HEK293T (cell line): ENCODE data around the gene SSTR4.

ENCODE experiments used
- CTCF ChIA-PET: fragments of 350-600 bp; formaldehyde crosslinking; extraction: SDS; loops from one replicate; lab custom pipeline; 2021; ENCODE audit warnings: antibody characterized with exemption, inconsistent platforms; lab: Yijun Ruan, JAX
- POLR2A ChIA-PET: fragments of 350-600 bp; formaldehyde crosslinking; extraction: SDS; loops from one replicate; lab custom pipeline; 2020; ENCODE audit warnings: antibody characterized with exemption, inconsistent platforms; lab: Yijun Ruan, JAX
- DNase-seq: peaks from one replicate; pipeline ENCODE4 v3.0.0; 2012; ENCODE audit warnings: mixed read lengths; ENCODE audit errors: extremely low spot score
- ARNT ChIP-seq: fragments of 450-650 bp; IDR thresholded peaks from 2 replicates; pipeline ENCODE4 v1.6.1; 2017; ENCODE audit warnings: mild to moderate bottlenecking
- BHLHE40 ChIP-seq: fragments of 450-650 bp; IDR thresholded peaks from 2 replicates; pipeline ENCODE4 v1.6.1; 2016; ENCODE audit warnings: mild to moderate bottlenecking, moderate library complexity, borderline replicate concordance
- CTBP1 ChIP-seq: fragments of 450-650 bp; IDR thresholded peaks from 2 replicates; pipeline ENCODE4 v1.6.1; 2016; ENCODE audit warnings: borderline replicate concordance
- ELF4 ChIP-seq: fragments of 450-650 bp; IDR thresholded peaks from 2 replicates; pipeline ENCODE4 v1.6.1; 2017; ENCODE audit warnings: antibody characterized with exemption
- FOXA1 ChIP-seq: fragments of 450-650 bp; IDR thresholded peaks from 2 replicates; pipeline ENCODE4 v1.6.1; 2016; ENCODE audit warnings: mild to moderate bottlenecking
- FOXK2 ChIP-seq: fragments of 450-650 bp; IDR thresholded peaks from 2 replicates; pipeline ENCODE4 v1.6.1; 2016; ENCODE audit warnings: mild to moderate bottlenecking
- FOXM1 ChIP-seq: fragments of 450-650 bp; IDR thresholded peaks from 2 replicates; pipeline ENCODE4 v1.6.1; 2017; ENCODE audit warnings: mild to moderate bottlenecking, borderline replicate concordance
- HDGF ChIP-seq: fragments of 450-650 bp; IDR thresholded peaks from 2 replicates; pipeline ENCODE4 v1.6.1; 2017; ENCODE audit warnings: antibody characterized with exemption, borderline replicate concordance
- L3MBTL2 ChIP-seq: fragments of 450-650 bp; conservative IDR thresholded peaks from 2 replicates; pipeline ENCODE4 v1.6.1; 2016; ENCODE audit warnings: mild to moderate bottlenecking
- LEF1 ChIP-seq: fragments of 450-650 bp; IDR thresholded peaks from 2 replicates; pipeline ENCODE4 v1.6.1; 2017; ENCODE audit warnings: mild to moderate bottlenecking, borderline replicate concordance
- NFRKB ChIP-seq: fragments of 450-650 bp; IDR thresholded peaks from 2 replicates; pipeline ENCODE4 v1.6.1; 2016; ENCODE audit warnings: mild to moderate bottlenecking, moderate library complexity
- SP1 ChIP-seq: fragments of 450-650 bp; IDR thresholded peaks from 2 replicates; pipeline ENCODE4 v1.6.1; 2017
- SUZ12 ChIP-seq: fragments of 450-650 bp; IDR thresholded peaks from 2 replicates; pipeline ENCODE4 v1.6.1; 2016; ENCODE audit warnings: mild to moderate bottlenecking
- TARDBP ChIP-seq: fragments of 450-650 bp; IDR thresholded peaks from 2 replicates; pipeline ENCODE4 v1.6.1; 2016
- ZNF384 ChIP-seq: fragments of 450-650 bp; IDR thresholded peaks from 2 replicates; pipeline ENCODE4 v1.6.1; 2016
- TF ChIP-seq, protein P1 (sequence below): fragments of 450-650 bp; IDR thresholded peaks from 2 replicates; pipeline ENCODE4 v1.6.1; 2016

SSTR4 gene

DNA sequence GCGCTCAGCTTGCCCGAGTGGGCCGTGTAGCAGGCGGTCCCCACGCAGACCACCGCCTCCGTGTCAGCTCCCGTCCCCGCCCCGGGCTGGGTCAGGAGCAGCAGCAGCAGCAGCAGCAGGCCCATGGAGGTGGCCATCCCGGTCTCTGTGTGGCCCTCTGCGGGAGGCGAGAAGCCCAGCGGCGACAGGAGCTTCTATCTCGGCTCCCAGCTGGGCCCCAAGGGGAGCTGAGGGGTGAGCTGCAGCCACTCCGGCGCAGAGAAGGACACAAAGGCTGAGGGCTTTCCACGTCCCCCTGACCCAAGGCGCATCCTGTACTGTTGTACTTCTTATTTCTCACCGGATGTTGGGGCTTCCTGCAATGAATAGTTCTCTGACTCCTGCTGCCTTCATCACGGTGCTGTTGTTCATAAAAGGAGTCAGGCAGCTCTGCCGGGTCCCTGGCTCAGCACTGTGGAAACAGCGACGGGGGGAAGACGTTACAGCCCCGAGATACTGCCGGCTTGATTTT is 51.0 kb downstream of the SSTR4 start, which contains the start of gene CD93:
TSS of gene CD93 (minus strand) at position 269 of the 511 bp plus-strand sequence. CDS start at position 137, 132 bp downstream.
- TF ChIP-seq ZNF384 = no peak
- no peak for TF ChIP-seq NFRKB
- no peak for TF ChIP-seq SUZ12
- no peak for TF ChIP-seq BHLHE40
- no peak for TF ChIP-seq FOXA1
- no peak for TF ChIP-seq HDGF
- no peak for TF ChIP-seq ARNT
- TF ChIP-seq CTBP1 = no peak
- no peak for TF ChIP-seq FOXM1
- no peak for TF ChIP-seq LEF1
- TF ChIP-seq TARDBP = no peak
- TF ChIP-seq ELF4 = no peak
- CTCF ChIA-PET = no interaction called here
- POLR2A ChIA-PET = no interaction called here
- no peak for DNase-seq

DNA sequence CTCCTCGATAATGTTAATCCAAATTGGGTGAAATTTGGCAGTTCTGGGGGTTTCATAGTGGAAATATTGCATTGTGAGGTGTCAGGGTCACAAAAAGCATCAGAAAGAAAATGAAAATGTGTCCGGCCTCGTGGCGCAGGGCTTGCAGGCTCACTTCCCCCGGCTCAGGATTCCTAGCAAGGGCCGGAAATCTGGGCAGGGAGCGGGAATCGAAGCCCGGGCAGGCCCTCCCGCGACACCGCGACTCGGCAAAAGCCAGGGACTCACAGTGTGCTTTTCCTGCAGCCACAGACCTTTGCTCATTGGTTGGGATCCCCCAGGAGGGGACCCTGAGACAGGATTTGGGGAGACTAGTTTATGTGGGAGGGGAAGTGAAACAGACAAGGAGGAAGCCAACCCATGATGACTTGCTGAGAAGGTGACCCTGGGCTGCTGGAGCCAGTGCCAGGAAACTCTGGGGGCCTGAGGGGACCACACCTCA is 51.9 kb downstream of the SSTR4 start:
- no peak for DNase-seq
- ChIA-PET CTCF (no interaction called here), POLR2A (no interaction called here)
- TF ChIP-seq SP1 (no peak), ZNF384 (no peak), TARDBP (no peak), BHLHE40 (no peak), NFRKB (no peak), ELF4 (no peak), FOXA1 (no peak), HDGF (no peak)
- TF ChIP-seq, protein P1, sequence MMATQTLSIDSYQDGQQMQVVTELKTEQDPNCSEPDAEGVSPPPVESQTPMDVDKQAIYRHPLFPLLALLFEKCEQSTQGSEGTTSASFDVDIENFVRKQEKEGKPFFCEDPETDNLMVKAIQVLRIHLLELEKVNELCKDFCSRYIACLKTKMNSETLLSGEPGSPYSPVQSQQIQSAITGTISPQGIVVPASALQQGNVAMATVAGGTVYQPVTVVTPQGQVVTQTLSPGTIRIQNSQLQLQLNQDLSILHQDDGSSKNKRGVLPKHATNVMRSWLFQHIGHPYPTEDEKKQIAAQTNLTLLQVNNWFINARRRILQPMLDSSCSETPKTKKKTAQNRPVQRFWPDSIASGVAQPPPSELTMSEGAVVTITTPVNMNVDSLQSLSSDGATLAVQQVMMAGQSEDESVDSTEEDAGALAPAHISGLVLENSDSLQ = no peak

DNA sequence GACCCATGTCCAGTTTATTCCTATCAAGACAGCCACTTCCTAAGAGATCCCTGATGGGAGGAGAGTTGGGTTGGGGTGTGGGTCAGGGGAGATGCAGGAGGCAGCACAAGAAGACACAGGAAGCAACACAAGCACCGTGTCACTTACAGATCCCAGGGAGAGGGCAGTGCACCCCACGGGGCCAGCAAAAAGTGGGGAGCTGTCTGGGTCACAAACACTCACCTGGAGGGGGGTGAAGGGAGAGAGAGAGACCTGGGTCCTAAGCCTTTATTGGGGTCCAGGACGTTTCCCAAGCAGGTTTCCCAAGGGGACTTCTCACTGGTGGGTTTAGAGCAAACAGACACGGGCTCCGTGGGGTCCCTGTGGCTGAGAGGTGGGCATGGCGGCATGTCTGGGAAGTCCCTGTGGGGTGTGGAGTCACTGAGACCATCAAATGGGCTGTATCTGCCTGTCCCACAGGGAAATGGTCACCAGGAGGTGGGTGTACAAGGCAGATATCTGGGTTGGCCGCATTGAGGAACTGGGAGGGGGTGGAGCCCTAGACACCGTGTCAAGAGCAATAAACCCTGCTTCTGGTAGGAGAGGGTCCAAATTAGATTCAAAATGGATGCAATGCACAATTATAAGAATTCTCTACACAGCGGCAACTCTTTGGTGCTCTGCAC is 52.6 kb downstream of the SSTR4 start:
- TF ChIP-seq SP1 = no peak
- no peak for TF ChIP-seq NFRKB
- TF ChIP-seq, protein P1 = no peak
- TF ChIP-seq CTBP1 = no peak
- TF ChIP-seq ELF4 = no peak
- TF ChIP-seq TARDBP = no peak
- TF ChIP-seq LEF1 = no peak
- no peak for TF ChIP-seq HDGF
- no peak for TF ChIP-seq FOXK2
- TF ChIP-seq ARNT = no peak
- no peak for TF ChIP-seq L3MBTL2
- TF ChIP-seq BHLHE40 = no peak
- TF ChIP-seq ZNF384 = no peak

More for the DNA sequence above, 52.6 kb downstream of the SSTR4 start:
- ChIA-PET CTCF (no interaction called here), POLR2A (no interaction called here)
- DNase-seq = no peak
